PC-3 (cell line): Measurements from ENCODE around the gene ABHD2. TPM values are rescaled to one million over a fixed set of nuclear protein-coding genes. Genes with fewer than 3 reads are reported as not detected.

Experiments used
- ATAC-seq: fragments of 200-7000 bp; cut with Tn5 transposase; 2 replicates; pipeline ENCODE4 v1.9.1; 2020; ENCODE audit warnings: mild to moderate bottlenecking, moderate library complexity
- BruUV-seq: library from RNA; stranded (reverse); fragments of 400-500 nt; replicated peaks from 2 replicates; lab custom pipeline; 2021; lab: Mats Ljungman, UMichigan
- CTCF ChIA-PET: fragments of 300-600 bp; sonication (Branson Sonifier 250); formaldehyde crosslinking; loops from one replicate; lab custom pipeline; 2022; ENCODE audit warnings: antibody characterized with exemption; lab: Charles Lee
- POLR2A ChIA-PET: fragments of 300-600 bp; sonication (Branson Sonifier 250); formaldehyde crosslinking; loops from one replicate; lab custom pipeline; 2022; ENCODE audit warnings: antibody characterized with exemption; ENCODE audit not compliant: unreplicated experiment; lab: Charles Lee
- DNase-seq: peaks from one replicate; pipeline ENCODE4 v3.0.0-alpha.2; 2015
- H2AFZ ChIP-seq: fragments of 300-600 bp; sonication (generic); 2 replicates; pipeline ENCODE4 v1.6.0; 2016; ENCODE audit warnings: antibody characterized with exemption, low read length
- H3F3A ChIP-seq: fragments of 300-600 bp; sonication (generic); one replicate; pipeline ENCODE4 v1.6.0; 2017; ENCODE audit warnings: antibody characterized with exemption, low read length, control low read depth, mild to moderate bottlenecking; ENCODE audit not compliant: unreplicated experiment
- H3K27ac ChIP-seq: fragments of 300-600 bp; sonication (generic); 2 replicates; pipeline ENCODE4 v1.5.1; 2016; ENCODE audit warnings: mild to moderate bottlenecking, low read length
- H3K27me3 ChIP-seq: fragments of 300-600 bp; sonication (generic); 2 replicates; pipeline ENCODE4 v1.6.1; 2016; ENCODE audit warnings: low read length, mixed read lengths
- H3K36me3 ChIP-seq: fragments of 300-600 bp; sonication (generic); 2 replicates; pipeline ENCODE4 v1.6.1; 2016; ENCODE audit warnings: low read depth, mixed run types, low read length, mixed read lengths
- H3K4me1 ChIP-seq: fragments of 300-600 bp; sonication (generic); 2 replicates; pipeline ENCODE4 v1.5.1; 2016; ENCODE audit warnings: low read length; ENCODE audit not compliant: insufficient read depth
- H3K4me2 ChIP-seq: fragments of 300-600 bp; sonication (generic); 2 replicates; pipeline ENCODE4 v1.6.0; 2016; ENCODE audit warnings: low read length
- H3K4me3 ChIP-seq: fragments of 300-600 bp; sonication (generic); 2 replicates; pipeline ENCODE4 v1.5.1; 2016; ENCODE audit warnings: mild to moderate bottlenecking, low read length, mixed read lengths
- H3K79me2 ChIP-seq: fragments of 300-600 bp; sonication (generic); 2 replicates; pipeline ENCODE4 v1.6.1; 2017; ENCODE audit warnings: low read length, mixed read lengths
- H3K9ac ChIP-seq: fragments of 300-600 bp; sonication (generic); 2 replicates; pipeline ENCODE4 v1.6.0; 2016; ENCODE audit warnings: mild to moderate bottlenecking, low read length
- H3K9me2 ChIP-seq: fragments of 300-600 bp; sonication (generic); replicated peaks from 2 replicates; pipeline ENCODE4 v1.6.1; 2016; ENCODE audit warnings: mixed run types, low read length, mixed read lengths
- H3K9me3 ChIP-seq: fragments of 300-600 bp; sonication (generic); 2 replicates; pipeline ENCODE4 v1.6.1; 2016; ENCODE audit warnings: low read length, mixed read lengths
- H4K20me1 ChIP-seq: fragments of 300-600 bp; sonication (generic); 2 replicates; pipeline ENCODE4 v1.6.1; 2016; ENCODE audit warnings: low read length, mixed read lengths
- EZH2 ChIP-seq: fragments of 300-600 bp; sonication (generic); IDR thresholded peaks from one replicate; pipeline ENCODE4 v1.6.1; 2017; ENCODE audit warnings: antibody characterized with exemption, mild to moderate bottlenecking, low read length; ENCODE audit not compliant: unreplicated experiment
- EZH2phosphoT487 ChIP-seq: fragments of 300-600 bp; sonication (generic); IDR thresholded peaks from 2 replicates; pipeline ENCODE4 v1.6.1; 2018; ENCODE audit warnings: mild to moderate bottlenecking, antibody characterized with exemption, low read length, borderline replicate concordance
- intact Hi-C: fragments of 100-400 bp; cut with micrococcal nuclease; formaldehyde crosslinking; loops from 2 replicates; pipeline ENCODE4 v1.9.0; 2023
- total RNA-seq: library from RNA; depleted of rRNA; stranded (reverse); fragments of >200 nt; gene quantifications from 2 replicates; pipeline ENCODE4 v1.2.3, GENCODE V29; 2014
- TF ChIP-seq, protein P1 (sequence below): fragments of 300-600 bp; sonication (generic); conservative IDR thresholded peaks from 2 replicates; pipeline ENCODE4 v1.5.1; 2017; ENCODE audit warnings: antibody characterized with exemption, low read depth, mild to moderate bottlenecking, low read length

ABHD2 gene
- total RNA-seq, 1 experiment from 2014 or later: 34.0 TPM

DNA sequence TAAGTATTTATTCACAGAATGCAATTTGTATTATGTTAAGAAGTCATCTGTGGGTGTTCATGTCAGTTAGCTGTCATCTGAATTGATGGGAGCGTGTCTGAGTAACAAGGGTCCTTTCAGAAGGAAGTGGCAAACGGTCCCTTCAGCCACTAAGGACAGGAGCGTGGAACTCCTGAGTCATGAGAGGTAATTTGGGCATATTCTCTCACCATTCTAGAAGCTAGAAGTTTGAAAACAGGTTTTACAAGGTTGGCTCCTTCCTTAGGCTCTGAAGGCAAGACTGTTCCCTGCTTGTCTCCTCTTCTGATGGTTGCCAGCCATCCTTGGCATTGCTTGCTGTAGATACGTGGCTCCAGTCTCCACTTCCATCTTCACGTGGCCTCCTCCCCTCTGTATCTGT is 19.7 kb downstream of the ABHD2 start:
- no peak for ATAC-seq
- no peak overlapping the region for H3K4me2 ChIP-seq
- H3K27ac ChIP-seq: peak overlapping the region; percentile 39

DNA sequence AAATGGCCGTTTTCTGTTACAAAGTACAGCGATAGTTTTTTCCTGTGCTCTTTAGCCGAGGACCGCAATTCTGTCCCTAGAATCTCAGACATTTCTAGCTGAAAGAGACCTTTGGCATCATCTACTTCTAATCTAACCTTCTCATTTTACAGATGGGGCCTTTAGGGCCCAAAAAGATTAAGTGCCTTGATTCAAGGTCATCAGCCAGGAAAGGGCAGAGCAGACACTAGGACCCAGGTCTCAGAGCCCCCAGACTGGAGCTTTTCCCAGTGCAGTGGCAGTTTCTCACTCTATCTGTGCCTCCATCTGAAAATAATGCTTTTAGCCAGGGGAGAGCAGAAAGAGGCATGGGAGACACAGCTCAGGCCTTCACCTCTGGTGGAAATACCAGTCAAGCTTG is 20.6 kb downstream of the ABHD2 start:
- no peak overlapping the region for H3K9ac ChIP-seq
- no peak overlapping the region for H3K27ac ChIP-seq
- TF ChIP-seq, protein P1, sequence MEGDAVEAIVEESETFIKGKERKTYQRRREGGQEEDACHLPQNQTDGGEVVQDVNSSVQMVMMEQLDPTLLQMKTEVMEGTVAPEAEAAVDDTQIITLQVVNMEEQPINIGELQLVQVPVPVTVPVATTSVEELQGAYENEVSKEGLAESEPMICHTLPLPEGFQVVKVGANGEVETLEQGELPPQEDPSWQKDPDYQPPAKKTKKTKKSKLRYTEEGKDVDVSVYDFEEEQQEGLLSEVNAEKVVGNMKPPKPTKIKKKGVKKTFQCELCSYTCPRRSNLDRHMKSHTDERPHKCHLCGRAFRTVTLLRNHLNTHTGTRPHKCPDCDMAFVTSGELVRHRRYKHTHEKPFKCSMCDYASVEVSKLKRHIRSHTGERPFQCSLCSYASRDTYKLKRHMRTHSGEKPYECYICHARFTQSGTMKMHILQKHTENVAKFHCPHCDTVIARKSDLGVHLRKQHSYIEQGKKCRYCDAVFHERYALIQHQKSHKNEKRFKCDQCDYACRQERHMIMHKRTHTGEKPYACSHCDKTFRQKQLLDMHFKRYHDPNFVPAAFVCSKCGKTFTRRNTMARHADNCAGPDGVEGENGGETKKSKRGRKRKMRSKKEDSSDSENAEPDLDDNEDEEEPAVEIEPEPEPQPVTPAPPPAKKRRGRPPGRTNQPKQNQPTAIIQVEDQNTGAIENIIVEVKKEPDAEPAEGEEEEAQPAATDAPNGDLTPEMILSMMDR: no peak
- TF ChIP-seq EZH2phosphoT487 (no peak), EZH2 (no peak)
- H4K20me1 ChIP-seq: no peaks in the 10 kb centered on the region
- no peaks in the 10 kb centered on the region for H3K9me2 ChIP-seq
- peaks cover 5% of the 10 kb centered on the region for H3F3A ChIP-seq
- no peak for ATAC-seq
- no TSS peak for BruUV-seq
- peaks cover 3% of the 10 kb centered on the region; the same call in 1 of the 2 replicates for H3K36me3 ChIP-seq
- CTCF ChIA-PET: no interaction called here
- H2AFZ ChIP-seq: no peak overlapping the region
- peaks cover 36% of the 10 kb centered on the region for H3K79me2 ChIP-seq
- peaks cover 55% of the 10 kb centered on the region for H3K4me1 ChIP-seq
- H3K4me3 ChIP-seq: no peak overlapping the region
- POLR2A ChIA-PET: no interaction called here
- H3K9me3 ChIP-seq: no peaks in the 10 kb centered on the region
- intact Hi-C loops: no loop called here
- no peak for DNase-seq
- H3K27me3 ChIP-seq: no peaks in the 10 kb centered on the region
- no peak overlapping the region for H3K4me2 ChIP-seq

More for the DNA sequence above, 19.7 kb downstream of the ABHD2 start:
- ChIA-PET CTCF (no interaction called here), POLR2A (interaction anchor here (0.7 kb wide), 1 partner anchor 13 kb away, joined by 3 read pairs; no protein-coding TSS in a partner anchor)
- H2AFZ ChIP-seq: no peak overlapping the region
- DNase-seq: peak; percentile 60
- H3K9ac ChIP-seq: no peak overlapping the region
- no peaks in the 10 kb centered on the region for H4K20me1 ChIP-seq
- intact Hi-C loops: no loop called here
- peaks cover 5% of the 10 kb centered on the region for H3F3A ChIP-seq
- TF ChIP-seq EZH2phosphoT487 (no peak), EZH2 (no peak)
- TF ChIP-seq, protein P1: no peak
- H3K27me3 ChIP-seq: no peaks in the 10 kb centered on the region
- peaks cover 58% of the 10 kb centered on the region for H3K4me1 ChIP-seq
- H3K4me3 ChIP-seq: no peak overlapping the region
- H3K79me2 ChIP-seq: peaks cover 38% of the 10 kb centered on the region
- no peaks in the 10 kb centered on the region for H3K9me2 ChIP-seq
- H3K36me3 ChIP-seq: peaks cover 3% of the 10 kb centered on the region; the same call in 1 of the 2 replicates
- H3K9me3 ChIP-seq: no peaks in the 10 kb centered on the region
- no TSS peak for BruUV-seq

DNA sequence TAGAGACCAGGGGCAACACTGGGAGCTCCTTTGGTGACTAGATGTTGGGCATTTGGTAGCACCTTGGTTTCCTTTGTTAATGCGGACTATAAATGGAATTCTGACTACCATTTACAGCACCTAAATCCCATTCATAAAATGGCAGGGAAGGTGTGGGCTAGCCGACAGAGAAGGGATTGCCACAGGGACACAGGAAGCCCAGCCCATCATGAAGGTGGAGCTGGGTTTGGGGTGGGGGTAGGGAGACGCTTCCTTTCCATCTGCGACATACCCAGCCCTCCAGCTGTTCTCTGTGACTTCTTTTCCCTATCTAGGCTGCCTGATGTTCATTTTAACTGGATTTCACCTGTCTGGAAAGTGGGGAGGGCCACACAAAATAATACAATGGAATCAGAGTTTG is 21.0 kb downstream of the ABHD2 start:
- Histone ChIP-seq H3K36me3 (peaks cover 3% of the 10 kb centered on the region; the same call in 1 of the 2 replicates), H4K20me1 (no peaks in the 10 kb centered on the region), H3K27me3 (no peaks in the 10 kb centered on the region), H3K79me2 (peaks cover 31% of the 10 kb centered on the region), H3K9me3 (no peaks in the 10 kb centered on the region), H3K4me2 (no peak overlapping the region), H2AFZ (no peak overlapping the region), H3K9ac (no peak overlapping the region), H3K4me3 (no peak overlapping the region), H3K9me2 (no peaks in the 10 kb centered on the region), H3K27ac (no peak overlapping the region), H3K4me1 (peaks cover 50% of the 10 kb centered on the region), H3F3A (peaks cover 5% of the 10 kb centered on the region)
- TF ChIP-seq EZH2phosphoT487 (no peak), EZH2 (no peak)
- TF ChIP-seq, protein P1: no peak
- ATAC-seq: no peak
- no TSS peak for BruUV-seq
- POLR2A ChIA-PET: no interaction called here
- intact Hi-C loops: no loop called here
- DNase-seq: no peak
- CTCF ChIA-PET: no interaction called here
